Spleen (tissue), 7 donors: ENCODE results near the gene ALDH6A1.
A peak's percentile ranks its signal among the peaks of the same experiment; 100 is the strongest.

ENCODE experiments used
- POLR2A ChIP-seq, 3 donors: fragments of 450-650 bp; IDR thresholded peaks; one replicate each; pipeline ENCODE4 v1.5.1; 2017; ENCODE audit warnings: antibody characterized with exemption in 3 of 3, mild to moderate bottlenecking in 1 of 3
- POLR2AphosphoS5 ChIP-seq, 3 donors: sonication (generic); formaldehyde crosslinking; IDR thresholded peaks; one replicate each; pipeline ENCODE4 v1.5.1; 2017; ENCODE audit warnings: antibody characterized with exemption in 3 of 3
- TF ChIP-seq, protein P1 (sequence below), 11 experiments: fragments of 200-600 bp in 7 of 11; fragments of 450-650 bp in 4 of 11; sonication (generic) in 4 of 11; IDR thresholded peaks in 8 of 11; conservative IDR thresholded peaks in 3 of 11; 1 replicate in 7 of 11; 2 replicates in 4 of 11; pipeline versions ENCODE4 v1.4.0 to v1.8.0; 2016 to 2021; ENCODE audit warnings: antibody characterized with exemption in 11 of 11, inconsistent platforms in 4 of 11, mild to moderate bottlenecking in 1 of 11
- donor health status: DM: no; HTN: no; CAD: no; lungs with moderate emphysema.
- donor health status: DM: no; HTN: no; CAD: no.
- donor health status: DM: no; HTN: no; CAD: no.

DNA sequence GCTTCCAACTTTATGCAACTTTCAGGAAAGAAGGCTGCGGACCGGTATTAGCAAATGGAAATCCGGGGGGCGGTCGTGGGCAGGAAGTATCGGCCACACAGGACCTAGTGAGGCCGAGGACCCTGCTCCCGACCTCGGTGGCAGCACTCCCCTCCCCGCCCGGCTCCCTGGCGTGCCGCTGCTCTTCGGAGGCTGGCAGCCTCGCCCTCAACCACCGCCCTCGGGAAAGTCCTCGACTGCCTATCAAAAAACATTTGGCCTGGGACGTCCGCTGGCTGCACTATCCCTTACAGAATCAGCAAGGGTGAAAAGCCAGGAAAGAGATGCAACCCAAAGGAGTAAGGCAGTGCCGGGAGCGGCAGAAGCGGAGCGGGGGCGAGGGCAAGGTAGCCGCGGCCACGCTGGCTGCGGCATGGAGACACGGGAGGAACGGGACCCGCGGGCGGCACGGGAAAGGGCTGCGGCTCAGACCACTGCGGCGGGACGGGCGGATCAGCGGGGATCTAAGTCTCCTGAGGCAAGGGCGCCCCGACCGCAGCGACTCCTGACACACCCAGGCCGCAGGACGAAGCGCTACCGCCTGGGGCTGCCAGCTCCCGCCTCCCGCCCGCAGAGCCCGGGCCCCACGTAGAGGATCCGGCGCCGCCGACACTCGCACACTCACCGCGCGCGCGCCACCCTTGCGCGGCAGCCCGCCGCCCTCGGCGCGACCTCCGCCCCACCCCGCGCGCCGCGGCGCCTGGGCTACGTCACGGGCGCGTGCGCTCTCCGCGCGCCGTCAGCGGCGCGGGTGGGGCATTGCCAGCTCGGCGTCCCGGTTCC lies 65.5 kb downstream of the ALDH6A1 start, which contains the start of the genes BBOF1 and ENTPD5:
- TF ChIP-seq POLR2AphosphoS5 (IDR thresholded peaks at IDR 0.05) (peak; percentile 84 to 93 (median 91)), POLR2A (IDR thresholded peaks at IDR 0.05) (peak in 2 of 3 donors; percentile 8 to 72)
- TF ChIP-seq, protein P1, sequence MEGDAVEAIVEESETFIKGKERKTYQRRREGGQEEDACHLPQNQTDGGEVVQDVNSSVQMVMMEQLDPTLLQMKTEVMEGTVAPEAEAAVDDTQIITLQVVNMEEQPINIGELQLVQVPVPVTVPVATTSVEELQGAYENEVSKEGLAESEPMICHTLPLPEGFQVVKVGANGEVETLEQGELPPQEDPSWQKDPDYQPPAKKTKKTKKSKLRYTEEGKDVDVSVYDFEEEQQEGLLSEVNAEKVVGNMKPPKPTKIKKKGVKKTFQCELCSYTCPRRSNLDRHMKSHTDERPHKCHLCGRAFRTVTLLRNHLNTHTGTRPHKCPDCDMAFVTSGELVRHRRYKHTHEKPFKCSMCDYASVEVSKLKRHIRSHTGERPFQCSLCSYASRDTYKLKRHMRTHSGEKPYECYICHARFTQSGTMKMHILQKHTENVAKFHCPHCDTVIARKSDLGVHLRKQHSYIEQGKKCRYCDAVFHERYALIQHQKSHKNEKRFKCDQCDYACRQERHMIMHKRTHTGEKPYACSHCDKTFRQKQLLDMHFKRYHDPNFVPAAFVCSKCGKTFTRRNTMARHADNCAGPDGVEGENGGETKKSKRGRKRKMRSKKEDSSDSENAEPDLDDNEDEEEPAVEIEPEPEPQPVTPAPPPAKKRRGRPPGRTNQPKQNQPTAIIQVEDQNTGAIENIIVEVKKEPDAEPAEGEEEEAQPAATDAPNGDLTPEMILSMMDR (IDR thresholded peaks at IDR 0.05 in 8 of 11, conservative IDR thresholded peaks at IDR 0.05 in 3 of 11) = peak in 4 of 11 experiments; percentile 8 to 26 (median 22)
